Keratinocyte (primary cell): ENCODE results near the gene ETV4. TPM values are rescaled to one million over a fixed set of nuclear protein-coding genes. Genes with fewer than 3 reads are reported as not detected.
A peak's percentile ranks its signal among the peaks of the same experiment; 100 is the strongest.

Source experiments
- DNase-seq: peaks from one replicate; pipeline ENCODE4 v3.0.0-alpha.2; 2011; ENCODE audit warnings: low read depth, missing footprints, low spot score
- FAIRE-seq: peaks from 2 replicates; lab custom pipeline; 2011; peaks lifted over from hg19 to GRCh38; lab: Jason Lieb, UNC
- H2AFZ ChIP-seq: 2 replicates; pipeline ENCODE4 v1.6.0; 2012; ENCODE audit warnings: low read length, control low read depth, inconsistent platforms; ENCODE audit not compliant: control insufficient read depth
- H3K27ac ChIP-seq: 2 replicates; pipeline ENCODE4 v1.5.1; 2011; ENCODE audit warnings: low read length; ENCODE audit not compliant: control insufficient read depth, insufficient read depth
- H3K27me3 ChIP-seq: 3 replicates; pipeline ENCODE4 v1.6.0; 2011; ENCODE audit warnings: low read length; ENCODE audit not compliant: control insufficient read depth, insufficient read depth; ENCODE audit errors: extremely low read depth
- H3K36me3 ChIP-seq, 2 experiments: 2 replicates in 1 of 2; 3 replicates in 1 of 2; pipeline ENCODE4 v1.5.1; 2011; ENCODE audit warnings: low read length in 2 of 2, mild to moderate bottlenecking in 1 of 2; ENCODE audit not compliant: control insufficient read depth in 2 of 2, insufficient read depth in 2 of 2; ENCODE audit errors: extremely low read depth in 1 of 2
- H3K4me1 ChIP-seq: 3 replicates; pipeline ENCODE4 v1.5.1; 2011; ENCODE audit warnings: low read length; ENCODE audit not compliant: control insufficient read depth, insufficient read depth; ENCODE audit errors: extremely low read depth
- H3K4me2 ChIP-seq: 3 replicates; pipeline ENCODE4 v1.6.0; 2011; ENCODE audit warnings: low read depth, low read length; ENCODE audit not compliant: control insufficient read depth, insufficient read depth; ENCODE audit errors: extremely low read depth
- H3K4me3 ChIP-seq, 3 experiments: fragments of 200-600 bp in 1 of 3; sonication (generic) in 1 of 3; 2 replicates in 2 of 3; 3 replicates in 1 of 3; pipeline ENCODE4 v1.5.1; 2011 to 2016; ENCODE audit warnings: low read length in 3 of 3, mild to moderate bottlenecking in 3 of 3, control low read depth in 2 of 3, inconsistent platforms in 1 of 3, low read depth in 1 of 3, mixed read lengths in 1 of 3, mixed run types in 1 of 3, moderate library complexity in 1 of 3; ENCODE audit not compliant: control insufficient read depth in 2 of 3, insufficient read depth in 2 of 3; ENCODE audit errors: extremely low read depth in 1 of 3
- H3K79me2 ChIP-seq: 2 replicates; pipeline ENCODE4 v1.6.0; 2012; ENCODE audit warnings: low read length; ENCODE audit not compliant: control insufficient read depth, insufficient read depth
- H3K9ac ChIP-seq: 3 replicates; pipeline ENCODE4 v1.6.0; 2011; ENCODE audit warnings: low read length; ENCODE audit not compliant: control insufficient read depth, insufficient read depth; ENCODE audit errors: extremely low read depth
- H3K9me1 ChIP-seq: 3 replicates; pipeline ENCODE4 v1.6.0; 2011; ENCODE audit warnings: low read length; ENCODE audit not compliant: control insufficient read depth, insufficient read depth; ENCODE audit errors: extremely low read depth
- H3K9me3 ChIP-seq: 2 replicates; pipeline ENCODE4 v1.5.1; 2012; ENCODE audit warnings: low read depth, low read length; ENCODE audit not compliant: control insufficient read depth
- H4K20me1 ChIP-seq: 3 replicates; pipeline ENCODE4 v1.6.0; 2011; ENCODE audit warnings: low read length; ENCODE audit not compliant: control insufficient read depth, insufficient read depth; ENCODE audit errors: extremely low read depth
- EZH2 ChIP-seq: IDR thresholded peaks from one replicate; pipeline ENCODE4 v1.6.1; 2012; ENCODE audit warnings: inconsistent platforms, mild to moderate bottlenecking, low read length, moderate library complexity
- dilution Hi-C: fragments of 300-500 bp; cut with MboI; formaldehyde crosslinking; loops from one replicate; pipeline ENCODE4 v1.7.0; 2020; ENCODE audit warnings: low sequenced_read_pairs; ENCODE audit not compliant: extremely low pct_ligation_motif_present
- polyA plus RNA-seq, 5 experiments: library from polyadenylated mRNA; depleted of rRNA in 3 of 5; stranded (reverse) in 3 of 5; stranded (forward) in 1 of 5; unstranded in 1 of 5; fragments of >200 nt; gene quantifications; 1 replicate in 1 of 5; 2 replicates in 3 of 5; 3 replicates in 1 of 5; pipeline versions ENCODE4 v1.2.1 to v1.2.3, GENCODE V29; 2011 to 2012; ENCODE audit warnings: missing spikeins in 2 of 5, low read depth in 1 of 5, low replicate concordance in 1 of 5
- TF ChIP-seq, protein P1 (sequence below), 3 experiments: IDR thresholded peaks in 1 of 3; conservative IDR thresholded peaks in 1 of 3; optimal IDR thresholded peaks in 1 of 3; 2 replicates in 2 of 3; 3 replicates in 1 of 3; pipeline versions ENCODE3 to v1.5.1; 2011; ENCODE audit warnings: low read length in 3 of 3, mild to moderate bottlenecking in 3 of 3, moderate library complexity in 2 of 3, control low read depth in 1 of 3, inconsistent platforms in 1 of 3; ENCODE audit not compliant: insufficient read depth in 2 of 3; ENCODE audit errors: extremely low read depth in 1 of 3

The ETV4 gene
- polyA plus RNA-seq, 1 donor (not counting 4 experiments of a cell fraction or from before 2014, with no cell fraction given): 33.6 TPM

DNA sequence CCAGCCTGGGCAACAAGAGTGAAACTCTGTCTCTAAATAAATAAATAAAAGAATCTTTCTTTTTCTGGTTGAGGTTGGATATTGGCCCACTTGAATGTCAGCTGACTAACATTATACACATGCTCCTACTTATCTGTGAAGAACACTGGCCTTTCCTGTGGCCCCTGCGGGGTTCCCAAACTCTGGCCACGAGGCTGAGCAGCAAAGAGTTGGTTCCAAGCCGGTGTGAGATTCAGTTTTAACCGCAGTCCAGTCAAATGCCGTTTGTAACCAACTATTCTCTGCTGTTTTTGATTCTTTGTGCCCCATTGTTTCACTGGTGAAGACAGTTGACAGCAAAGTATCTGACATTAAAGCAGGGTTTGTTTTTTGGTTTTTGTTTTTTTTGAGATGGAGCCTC is 11.2 kb downstream of the ETV4 start:
- Histone ChIP-seq H3K27me3 (no peaks in the 10 kb centered on the region), H3K4me1 (peaks cover 26% of the 10 kb centered on the region), H2AFZ (no peak overlapping the region), H3K27ac (no peak overlapping the region), H3K4me3 (no peak overlapping the region), H3K9ac (no peak overlapping the region), H4K20me1 (no peaks in the 10 kb centered on the region), H3K79me2 (peaks cover 9% of the 10 kb centered on the region), H3K4me2 (no peak overlapping the region), H3K9me3 (no peaks in the 10 kb centered on the region), H3K9me1 (no peaks in the 10 kb centered on the region), H3K36me3 (peaks cover 5 to 19% of the 10 kb centered on the region in 2 experiments)
- DNase-seq (no peak), FAIRE-seq (no peak)
- dilution Hi-C loops: no loop called here
- TF ChIP-seq EZH2: no peak
- TF ChIP-seq, protein P1, sequence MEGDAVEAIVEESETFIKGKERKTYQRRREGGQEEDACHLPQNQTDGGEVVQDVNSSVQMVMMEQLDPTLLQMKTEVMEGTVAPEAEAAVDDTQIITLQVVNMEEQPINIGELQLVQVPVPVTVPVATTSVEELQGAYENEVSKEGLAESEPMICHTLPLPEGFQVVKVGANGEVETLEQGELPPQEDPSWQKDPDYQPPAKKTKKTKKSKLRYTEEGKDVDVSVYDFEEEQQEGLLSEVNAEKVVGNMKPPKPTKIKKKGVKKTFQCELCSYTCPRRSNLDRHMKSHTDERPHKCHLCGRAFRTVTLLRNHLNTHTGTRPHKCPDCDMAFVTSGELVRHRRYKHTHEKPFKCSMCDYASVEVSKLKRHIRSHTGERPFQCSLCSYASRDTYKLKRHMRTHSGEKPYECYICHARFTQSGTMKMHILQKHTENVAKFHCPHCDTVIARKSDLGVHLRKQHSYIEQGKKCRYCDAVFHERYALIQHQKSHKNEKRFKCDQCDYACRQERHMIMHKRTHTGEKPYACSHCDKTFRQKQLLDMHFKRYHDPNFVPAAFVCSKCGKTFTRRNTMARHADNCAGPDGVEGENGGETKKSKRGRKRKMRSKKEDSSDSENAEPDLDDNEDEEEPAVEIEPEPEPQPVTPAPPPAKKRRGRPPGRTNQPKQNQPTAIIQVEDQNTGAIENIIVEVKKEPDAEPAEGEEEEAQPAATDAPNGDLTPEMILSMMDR (optimal IDR thresholded peaks at IDR 0.05 in 1 of 3, IDR thresholded peaks at IDR 0.05 in 1 of 3, conservative IDR thresholded peaks at IDR 0.05 in 1 of 3; ENCODE audit: extremely low read depth in 1 of 3, insufficient read depth in 2 of 3, low read length in 3 of 3): no peak

DNA sequence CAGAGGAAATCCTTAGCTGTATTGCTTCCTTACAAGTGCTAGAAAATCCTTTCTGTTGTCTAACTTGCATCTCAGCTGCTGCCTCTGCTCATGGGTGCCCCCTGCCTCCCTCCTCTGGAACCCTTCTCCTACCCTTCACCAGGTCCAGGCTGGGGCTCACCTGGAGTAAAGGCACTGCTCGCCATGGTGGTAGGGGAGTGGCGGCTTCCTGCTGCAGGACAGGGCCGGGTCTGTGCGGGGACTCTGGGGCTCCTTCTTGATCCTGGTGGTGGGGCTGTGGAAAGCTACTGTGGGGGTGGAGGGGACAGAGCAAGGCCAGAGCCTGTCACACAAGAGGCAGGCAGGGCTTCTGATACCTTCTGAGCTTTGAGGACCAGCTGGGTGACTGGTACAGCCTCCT is 12.4 kb downstream of the ETV4 start:
- Histone ChIP-seq H3K79me2 (peaks cover 5% of the 10 kb centered on the region), H3K27ac (no peak overlapping the region), H4K20me1 (no peaks in the 10 kb centered on the region), H3K36me3 (peaks cover 8 to 28% of the 10 kb centered on the region in 2 experiments), H3K4me3 (no peak overlapping the region), H2AFZ (no peak overlapping the region), H3K9me1 (no peaks in the 10 kb centered on the region), H3K9me3 (no peaks in the 10 kb centered on the region), H3K4me1 (peaks cover 20% of the 10 kb centered on the region), H3K27me3 (no peaks in the 10 kb centered on the region), H3K9ac (no peak overlapping the region), H3K4me2 (no peak overlapping the region)
- TF ChIP-seq EZH2: no peak
- TF ChIP-seq, protein P1 (optimal IDR thresholded peaks at IDR 0.05 in 1 of 3, IDR thresholded peaks at IDR 0.05 in 1 of 3, conservative IDR thresholded peaks at IDR 0.05 in 1 of 3; ENCODE audit: extremely low read depth in 1 of 3, insufficient read depth in 2 of 3, low read length in 3 of 3): peak in 2 of 3 experiments; percentile 3 to 27
- no peak for FAIRE-seq
- dilution Hi-C loops: no loop called here
- DNase-seq: no peak
